Measurements from ENCODE around the gene ING3. TPM values are rescaled to one million over a fixed set of nuclear protein-coding genes. Genes with fewer than 3 reads are reported as not detected.

Gene ING3
- total and polyA plus RNA-seq, 9 of the 15 experiments (the other 6 are each of a cell fraction or from before 2014, with no cell fraction given) = 22.8 to 233 (median 50.4) TPM

- TF ChIP-seq POLR2AphosphoS2 (IDR thresholded peaks at IDR 0.05; ENCODE audit: low read length) (no peak; the same call in 1 of the 2 replicates), ZNF583 (CRISPR knock-in tag; IDR thresholded peaks at IDR 0.05) (no peak), RERE (CRISPR knock-in tag; IDR thresholded peaks at IDR 0.05; ENCODE audit: borderline replicate concordance) (no peak), BRCA1 (IDR thresholded peaks at IDR 0.05) (no peak), BRCA1 (CRISPR knock-in tag; IDR thresholded peaks at IDR 0.05) (no peak), ILF3 (IDR thresholded peaks at IDR 0.05; ENCODE audit: borderline replicate concordance) (no peak), RB1 (IDR thresholded peaks at IDR 0.05; ENCODE audit: low read depth) (no peak), AFF4 (CRISPR knock-in tag; IDR thresholded peaks at IDR 0.05) (peak; percentile 75; the same call in 1 of the 2 replicates), DNMT1 (IDR thresholded peaks at IDR 0.05) (no peak), LCOR (CRISPR knock-in tag; IDR thresholded peaks at IDR 0.05) (no peak), ESRRB (CRISPR knock-in tag; IDR thresholded peaks at IDR 0.05; ENCODE audit: borderline replicate concordance) (no peak), ZNF717 (CRISPR knock-in tag; IDR thresholded peaks at IDR 0.05) (no peak), ZNF133 (CRISPR knock-in tag; IDR thresholded peaks at IDR 0.05) (no peak), CBFA2T3 (IDR thresholded peaks at IDR 0.05) (peak; percentile 69), CTBP1 (IDR thresholded peaks at IDR 0.05; ENCODE audit: borderline replicate concordance) (no peak), KAT7 (CRISPR knock-in tag; IDR thresholded peaks at IDR 0.05; ENCODE audit: borderline replicate concordance) (no peak; the same call in 1 of the 2 replicates), RBM17 (IDR thresholded peaks at IDR 0.05; ENCODE audit: borderline replicate concordance, low read depth, low read length) (no peak)
- TF ChIP-seq, protein P1, sequence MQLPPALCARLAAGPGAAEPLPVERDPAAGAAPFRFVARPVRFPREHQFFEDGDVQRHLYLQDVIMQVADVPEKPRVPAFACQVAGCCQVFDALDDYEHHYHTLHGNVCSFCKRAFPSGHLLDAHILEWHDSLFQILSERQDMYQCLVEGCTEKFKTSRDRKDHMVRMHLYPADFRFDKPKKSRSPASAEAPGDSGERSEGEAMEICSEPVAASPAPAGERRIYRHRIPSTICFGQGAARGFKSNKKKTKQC (CRISPR knock-in tag; IDR thresholded peaks at IDR 0.05) = no peak
These were observed 49.8 kb downstream of the ING3 start (continued) for GRCh38 chr7:121000081-121000983.
